BLaER1 (cell line): Measurements from ENCODE around the gene ACVR1.

ENCODE experiments used
- H3K27ac ChIP-seq: shearing (Covaris generic); formaldehyde crosslinking; 2 replicates; pipeline ENCODE4 v1.8.1; 2022
- H3K27me3 ChIP-seq: shearing (Covaris generic); formaldehyde crosslinking; 2 replicates; pipeline ENCODE4 v1.8.1; 2022
- H3K36me3 ChIP-seq: shearing (Covaris generic); formaldehyde crosslinking; 2 replicates; pipeline ENCODE4 v1.8.1; 2022
- H3K4me1 ChIP-seq: shearing (Covaris generic); formaldehyde crosslinking; 2 replicates; pipeline ENCODE4 v1.8.1; 2022
- H3K4me2 ChIP-seq: shearing (Covaris generic); formaldehyde crosslinking; 2 replicates; pipeline ENCODE4 v1.8.1; 2022
- H3K4me3 ChIP-seq: shearing (Covaris generic); formaldehyde crosslinking; 2 replicates; pipeline ENCODE4 v1.8.1; 2022
- H3K9ac ChIP-seq: shearing (Covaris generic); formaldehyde crosslinking; 2 replicates; pipeline ENCODE4 v1.8.1; 2022
- H3K9me3 ChIP-seq: shearing (Covaris generic); formaldehyde crosslinking; 2 replicates; pipeline ENCODE4 v1.8.1; 2022
- H4K20me1 ChIP-seq: shearing (Covaris generic); formaldehyde crosslinking; 2 replicates; pipeline ENCODE4 v1.8.1; 2022
- Cebpa-rat ChIP-seq: shearing (Covaris generic); IDR thresholded peaks from 2 replicates; pipeline ENCODE4 v1.8.1; 2022

Gene ACVR1

GRCh38 chr2:157751462-157752058 is 124.6 kb downstream of the ACVR1 start:
- no peak overlapping the region for H3K4me3 ChIP-seq
- TF ChIP-seq Cebpa-rat, result no peak
- no peaks in the 10 kb centered on the region for H4K20me1 ChIP-seq
- H3K27me3 ChIP-seq, result no peaks in the 10 kb centered on the region
- no peak overlapping the region for H3K9ac ChIP-seq
- peaks cover 10% of the 10 kb centered on the region; the same call in 1 of the 2 replicates for H3K9me3 ChIP-seq
- H3K4me2 ChIP-seq, result no peak overlapping the region
- peaks cover 8% of the 10 kb centered on the region for H3K4me1 ChIP-seq
- H3K36me3 ChIP-seq, result peaks cover 37% of the 10 kb centered on the region
- H3K27ac ChIP-seq, result no peak overlapping the region

GRCh38 chr2:157749684-157750083 is 126.4 kb downstream of the ACVR1 start:
- Histone ChIP-seq H3K4me1 (peaks cover 8% of the 10 kb centered on the region), H3K9ac (no peak overlapping the region), H4K20me1 (no peaks in the 10 kb centered on the region)

GRCh38 chr2:157748371-157749142 is 127.6 kb downstream of the ACVR1 start:
- no peak overlapping the region for H3K9ac ChIP-seq
- H3K4me2 ChIP-seq, result no peak overlapping the region
- H3K9me3 ChIP-seq, result no peaks in the 10 kb centered on the region
- peaks cover 8% of the 10 kb centered on the region for H3K4me1 ChIP-seq
- no peak for TF ChIP-seq Cebpa-rat
- no peaks in the 10 kb centered on the region for H4K20me1 ChIP-seq
- no peaks in the 10 kb centered on the region for H3K27me3 ChIP-seq
- H3K27ac ChIP-seq, result no peak overlapping the region
- H3K4me3 ChIP-seq, result no peak overlapping the region
- peaks cover 23% of the 10 kb centered on the region for H3K36me3 ChIP-seq

More at GRCh38 chr2:157749684-157750083, 126.4 kb downstream of the ACVR1 start:
- no peak overlapping the region for H3K4me2 ChIP-seq
- no peaks in the 10 kb centered on the region for H3K27me3 ChIP-seq
- H3K9me3 ChIP-seq, result no peaks in the 10 kb centered on the region
- no peak overlapping the region for H3K4me3 ChIP-seq
- no peak overlapping the region for H3K27ac ChIP-seq
- no peak for TF ChIP-seq Cebpa-rat
- peaks cover 23% of the 10 kb centered on the region for H3K36me3 ChIP-seq

GRCh38 chr2:157747695-157748370 is 128.3 kb downstream of the ACVR1 start:
- no peak overlapping the region for H3K27ac ChIP-seq
- no peaks in the 10 kb centered on the region for H4K20me1 ChIP-seq
- TF ChIP-seq Cebpa-rat, result no peak
- H3K27me3 ChIP-seq, result no peaks in the 10 kb centered on the region
- no peaks in the 10 kb centered on the region for H3K9me3 ChIP-seq
- H3K4me3 ChIP-seq, result no peak overlapping the region
- no peak overlapping the region for H3K9ac ChIP-seq
- peaks cover 23% of the 10 kb centered on the region for H3K36me3 ChIP-seq
- H3K4me1 ChIP-seq, result peaks cover 8% of the 10 kb centered on the region
- no peak overlapping the region for H3K4me2 ChIP-seq

GRCh38 chr2:157747280-157747679 is 128.8 kb downstream of the ACVR1 start:
- H3K27ac ChIP-seq, result no peak overlapping the region
- peaks cover 8% of the 10 kb centered on the region for H3K4me1 ChIP-seq
- no peaks in the 10 kb centered on the region for H3K9me3 ChIP-seq
- no peak overlapping the region for H3K9ac ChIP-seq
- no peak for TF ChIP-seq Cebpa-rat
- no peaks in the 10 kb centered on the region for H3K27me3 ChIP-seq
- H4K20me1 ChIP-seq, result no peaks in the 10 kb centered on the region
- peaks cover 23% of the 10 kb centered on the region for H3K36me3 ChIP-seq
- H3K4me3 ChIP-seq, result no peak overlapping the region
- H3K4me2 ChIP-seq, result no peak overlapping the region

DNA sequence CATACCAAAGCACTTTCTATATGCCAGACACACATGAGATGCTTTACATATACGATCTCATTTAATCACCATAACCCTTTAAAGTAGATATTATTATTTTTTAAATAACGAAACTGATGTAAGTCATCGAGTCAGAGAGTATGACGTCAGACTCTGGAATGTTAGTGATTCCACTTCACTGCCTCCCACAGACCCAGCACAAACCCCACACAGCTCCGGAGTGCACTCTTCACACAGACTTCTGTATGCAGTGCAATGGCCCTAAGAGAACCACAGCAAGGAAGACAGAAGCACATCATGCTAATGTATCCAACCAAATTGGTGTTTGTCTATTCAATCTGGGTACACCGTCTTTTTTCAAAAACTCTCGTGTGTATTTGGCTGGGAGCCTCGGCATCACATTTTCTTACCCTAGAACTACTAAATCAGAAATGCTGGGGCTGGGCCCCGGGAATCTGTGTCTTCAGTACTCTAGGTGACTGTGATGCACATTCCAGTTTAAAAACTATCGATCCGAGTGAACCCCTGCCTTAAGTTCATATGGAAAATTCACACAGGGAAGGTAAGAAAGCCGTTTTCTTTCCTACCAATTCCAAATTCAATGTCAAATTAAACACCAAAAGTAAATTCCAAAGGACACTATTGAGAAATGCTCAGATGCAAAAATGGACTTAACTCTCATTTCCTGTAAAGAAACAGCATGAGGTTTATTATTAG is 129.7 kb downstream of the ACVR1 start:
- no peaks in the 10 kb centered on the region for H4K20me1 ChIP-seq
- H3K27ac ChIP-seq, result no peak overlapping the region
- peaks cover 15% of the 10 kb centered on the region for H3K36me3 ChIP-seq
- no peaks in the 10 kb centered on the region for H3K27me3 ChIP-seq
- TF ChIP-seq Cebpa-rat, result no peak
- no peak overlapping the region for H3K4me3 ChIP-seq
- H3K9me3 ChIP-seq, result no peaks in the 10 kb centered on the region
- H3K9ac ChIP-seq, result no peak overlapping the region
- no peak overlapping the region for H3K4me2 ChIP-seq
- peaks cover 8% of the 10 kb centered on the region for H3K4me1 ChIP-seq

- Histone ChIP-seq H3K27ac (no peak overlapping the region), H3K4me1 (peaks cover 8% of the 10 kb centered on the region), H3K36me3 (peaks cover 6% of the 10 kb centered on the region; the same call in 1 of the 2 replicates), H4K20me1 (no peaks in the 10 kb centered on the region), H3K9me3 (no peaks in the 10 kb centered on the region), H3K4me3 (no peak overlapping the region), H3K27me3 (no peaks in the 10 kb centered on the region), H3K9ac (no peak overlapping the region), H3K4me2 (no peak overlapping the region)
- TF ChIP-seq Cebpa-rat, result no peak
Observed at GRCh38 chr2:157744571-157745076, 131.5 kb downstream of the ACVR1 start.

DNA sequence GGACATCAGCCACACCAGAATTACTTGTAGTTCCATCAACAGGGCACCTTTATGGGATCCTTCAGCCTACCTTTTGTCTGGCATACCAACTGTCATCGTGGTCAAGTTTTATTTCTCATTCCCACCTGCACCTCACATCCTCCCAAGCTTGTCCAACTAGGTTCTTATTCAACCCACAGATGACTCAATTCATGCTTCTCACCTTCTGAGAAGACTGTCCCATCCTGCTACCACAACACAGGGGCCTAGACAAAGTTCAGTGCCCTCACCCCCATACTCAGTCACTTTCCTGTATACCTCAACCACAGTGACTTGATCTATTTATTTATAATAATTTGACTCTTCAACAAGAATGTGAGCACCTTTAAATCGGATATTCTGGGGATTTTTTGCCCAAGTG is 133.1 kb downstream of the ACVR1 start:
- Histone ChIP-seq H3K9me3 (no peaks in the 10 kb centered on the region), H3K4me1 (peaks cover 4% of the 10 kb centered on the region), H3K4me3 (no peak overlapping the region), H3K9ac (no peak overlapping the region), H3K36me3 (0 out of 2 replicates have a peak, but pooled peaks cover 4% of the 10 kb centered on the region), H3K4me2 (no peak overlapping the region), H4K20me1 (no peaks in the 10 kb centered on the region), H3K27ac (no peak overlapping the region), H3K27me3 (no peaks in the 10 kb centered on the region)
- no peak for TF ChIP-seq Cebpa-rat

DNA sequence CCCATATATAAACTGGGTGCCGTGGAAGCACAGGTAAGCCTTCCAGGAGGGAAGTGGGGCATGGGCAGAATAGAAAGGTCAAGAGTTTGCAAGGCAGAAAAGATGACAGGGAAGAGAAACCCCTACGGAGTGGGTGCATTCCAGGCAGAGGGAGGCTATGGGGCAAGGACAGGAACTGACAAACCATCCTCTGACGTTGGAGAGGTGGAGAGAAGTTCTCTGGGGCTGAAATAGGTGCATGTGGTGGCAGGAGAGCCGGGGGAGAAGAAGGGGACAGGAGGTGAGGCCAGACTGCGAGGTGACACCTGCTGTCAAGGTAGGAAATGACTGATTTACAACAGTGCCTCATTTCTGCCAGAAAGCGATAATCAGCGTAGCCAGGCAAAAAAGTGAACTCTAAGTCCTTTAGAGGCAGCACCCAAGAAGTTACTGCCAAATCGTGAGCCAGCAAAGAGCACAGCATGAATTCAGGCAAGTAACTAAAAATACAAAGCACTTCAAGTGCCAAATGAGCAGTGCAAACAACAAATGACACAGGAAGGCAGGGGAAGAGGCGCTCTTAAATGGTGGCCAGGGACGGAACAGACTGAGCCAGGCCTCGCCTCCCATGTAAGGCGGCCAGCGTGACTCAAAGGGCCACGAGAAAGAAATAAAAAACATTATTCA is 134.2 kb downstream of the ACVR1 start:
- no peaks in the 10 kb centered on the region for H3K4me1 ChIP-seq
- peaks cover 14% of the 10 kb centered on the region for H3K36me3 ChIP-seq
- no peak overlapping the region for H3K27ac ChIP-seq

More for the DNA sequence above, 134.2 kb downstream of the ACVR1 start:
- H3K27me3 ChIP-seq, result no peaks in the 10 kb centered on the region
- H3K9me3 ChIP-seq, result no peaks in the 10 kb centered on the region
- no peak overlapping the region for H3K4me2 ChIP-seq
- H3K9ac ChIP-seq, result no peak overlapping the region
- TF ChIP-seq Cebpa-rat, result no peak
- no peaks in the 10 kb centered on the region for H4K20me1 ChIP-seq
- H3K4me3 ChIP-seq, result no peak overlapping the region
